HG02970 (cell line): ENCODE measurements around the gene PCSK5.

Source experiments
- ATAC-seq: cut with Tn5 transposase; IDR thresholded peaks from one replicate; pipeline ENCODE4 v1.9.1; 2021; ENCODE audit warnings: mild to moderate bottlenecking, moderate library complexity, moderate number of reproducible peaks; ENCODE audit not compliant: unreplicated experiment, low FRiP score

The PCSK5 gene

DNA sequence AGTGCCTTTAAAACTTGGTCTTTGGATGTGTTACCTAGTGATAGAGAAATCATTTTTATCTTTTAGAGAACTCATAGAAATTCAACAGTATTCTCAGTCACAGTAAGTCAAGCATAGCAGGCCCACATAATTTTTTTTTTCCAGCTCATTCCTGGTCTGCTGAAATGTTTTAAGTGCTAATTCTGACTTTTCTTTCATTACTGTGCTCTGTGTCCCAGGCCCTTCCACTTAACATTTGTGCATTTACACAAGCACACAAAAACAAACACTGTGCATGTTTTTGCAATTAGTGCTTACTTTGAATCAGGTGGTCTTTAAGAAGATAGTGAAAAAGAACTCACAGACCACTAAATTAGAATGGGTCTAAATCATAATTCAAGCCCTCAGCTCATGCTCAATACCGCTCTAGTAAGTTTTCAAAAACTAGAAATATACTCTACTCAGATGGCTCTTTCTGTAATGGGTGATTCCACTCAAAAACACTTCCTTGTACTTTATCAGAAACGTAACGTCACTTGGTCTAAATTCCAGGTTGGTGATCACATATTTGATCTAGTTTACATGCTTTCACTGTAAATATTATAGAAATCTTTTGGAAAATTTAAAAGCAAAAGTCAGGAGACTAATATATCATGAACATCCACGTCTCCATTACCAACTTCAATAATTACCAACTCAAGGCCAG lies 107.8 kb downstream of the PCSK5 start:
- no peak for ATAC-seq

- no peak for ATAC-seq
Measured at GRCh38 chr9:76001459-76001858, 111.0 kb downstream of the PCSK5 start.

GRCh38 chr9:76003041-76003440 lies 112.6 kb downstream of the PCSK5 start:
- ATAC-seq: no peak

- ATAC-seq: no peak
Measured at GRCh38 chr9:76004526-76004925, 114.1 kb downstream of the PCSK5 start.

DNA sequence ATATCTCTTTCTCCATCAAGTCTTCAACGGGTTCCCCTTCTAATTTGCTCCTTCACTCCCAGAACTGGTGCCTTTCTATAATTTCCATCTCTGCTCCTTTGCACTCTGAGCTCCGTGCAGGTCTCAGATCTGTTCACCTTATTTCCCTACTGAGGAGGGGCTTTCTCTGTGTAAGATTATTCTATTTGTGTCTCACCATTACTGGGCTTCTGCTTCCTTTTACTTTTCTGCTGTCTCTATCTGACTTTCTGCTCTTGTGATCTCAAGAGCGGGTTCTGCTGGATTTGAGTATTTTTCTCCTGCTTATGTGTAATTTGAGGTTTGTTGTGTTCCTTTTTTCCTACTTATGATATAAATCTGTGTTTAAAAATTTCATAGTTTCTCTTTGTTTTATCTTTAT lies 117.5 kb downstream of the PCSK5 start:
- no peak for ATAC-seq

- no peak for ATAC-seq
Measured at GRCh38 chr9:76013809-76014208, 123.3 kb downstream of the PCSK5 start.

- ATAC-seq: no peak
Measured at GRCh38 chr9:76018235-76018634, 127.8 kb downstream of the PCSK5 start.

- ATAC-seq: no peak
Measured at GRCh38 chr9:76018761-76019160, 128.3 kb downstream of the PCSK5 start.

DNA sequence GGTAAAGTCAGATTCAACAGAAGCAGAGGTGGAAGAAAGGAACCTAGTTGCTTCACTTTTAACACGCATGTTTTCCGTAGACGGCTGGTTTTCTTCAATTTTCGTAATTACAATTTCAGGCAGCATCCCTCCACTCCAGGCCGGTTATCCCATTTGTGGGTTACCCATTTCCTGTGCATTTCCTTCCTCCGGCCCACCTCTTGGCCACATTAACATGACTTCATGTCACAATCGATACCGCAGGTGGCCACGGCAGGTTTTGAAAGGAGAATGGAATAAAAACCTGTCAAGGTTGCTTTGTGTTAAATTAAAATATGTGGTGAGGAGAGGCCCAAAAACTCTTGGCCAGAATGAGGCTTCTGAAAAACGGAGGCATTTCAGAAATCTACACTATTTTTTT lies 130.2 kb downstream of the PCSK5 start:
- ATAC-seq: no peak

DNA sequence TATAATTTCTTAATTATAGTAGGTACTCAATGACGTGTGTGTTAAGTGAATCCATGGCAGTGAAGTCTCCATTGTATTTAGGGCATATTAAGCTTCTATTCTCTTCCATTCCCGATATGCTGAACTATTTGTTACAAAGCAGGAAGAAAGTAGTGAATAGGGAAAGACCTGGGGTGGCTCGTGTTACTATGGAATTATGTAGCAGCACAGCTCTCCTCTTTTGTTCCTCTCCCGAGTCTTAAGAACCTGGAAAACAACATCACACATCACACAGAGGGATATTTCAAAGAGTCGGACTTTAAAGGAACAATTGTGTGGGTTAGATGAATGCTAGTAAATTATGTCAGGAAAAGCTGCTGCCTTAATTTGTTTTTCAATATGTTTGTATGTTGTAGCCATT lies 131.8 kb downstream of the PCSK5 start:
- ATAC-seq: no peak

- no peak for ATAC-seq
Measured at GRCh38 chr9:76023715-76024195, 133.3 kb downstream of the PCSK5 start.

DNA sequence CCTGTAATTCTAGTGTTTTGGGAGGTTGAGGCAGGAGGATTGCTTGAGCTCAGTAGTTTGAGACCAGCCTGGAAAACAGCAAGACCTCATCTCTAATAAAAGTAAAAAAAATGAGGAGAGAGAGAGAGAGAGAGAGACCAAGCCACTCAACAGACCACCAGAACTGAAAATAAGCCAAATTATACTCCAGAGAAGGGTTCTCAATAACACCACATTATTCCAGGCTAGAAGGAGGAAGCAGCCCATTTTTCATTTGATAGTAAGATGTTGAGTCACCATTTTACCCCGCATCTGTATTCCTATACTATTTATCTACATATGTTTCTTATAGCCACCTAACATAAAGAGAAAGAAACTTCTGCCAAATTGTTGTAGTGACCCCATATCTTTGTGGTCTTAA lies 134.8 kb downstream of the PCSK5 start:
- no peak for ATAC-seq

DNA sequence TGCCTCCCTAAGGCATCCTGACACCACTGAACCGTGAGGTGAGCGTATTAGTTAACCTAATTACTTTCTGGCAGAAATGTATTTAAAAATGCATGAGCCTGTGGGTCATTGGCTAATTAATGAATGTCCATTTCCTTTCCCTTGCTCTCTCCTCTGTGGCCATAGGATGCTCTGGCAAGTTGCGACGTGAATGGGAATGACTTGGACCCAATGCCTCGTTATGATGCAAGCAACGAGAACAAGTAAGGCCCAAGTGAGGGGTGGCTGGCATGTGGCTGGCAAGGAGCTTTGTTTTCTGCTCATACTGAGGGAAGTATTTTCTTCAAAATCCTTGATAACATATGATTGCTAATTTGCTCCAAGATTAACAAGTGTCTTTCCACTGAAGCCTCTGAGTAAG lies 136.3 kb downstream of the PCSK5 start:
- ATAC-seq: no peak

DNA sequence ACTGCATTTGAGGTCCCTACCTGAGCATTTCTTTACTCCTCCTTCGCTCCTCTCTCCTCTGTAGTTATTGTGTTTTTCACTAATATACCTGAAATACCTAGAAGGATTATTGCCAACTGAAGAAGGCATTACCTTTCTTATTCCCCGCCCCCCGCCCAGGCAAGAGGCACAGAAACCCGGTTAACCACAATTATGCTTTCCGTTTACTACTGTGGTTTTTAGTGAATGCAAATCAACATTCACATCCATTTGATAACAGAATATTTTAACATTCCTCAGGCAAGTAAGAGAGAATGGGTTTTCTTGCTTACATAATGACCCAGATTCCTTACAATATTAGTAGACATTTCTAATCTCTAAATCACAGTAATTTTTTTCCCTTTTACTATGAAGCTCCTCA lies 136.9 kb downstream of the PCSK5 start:
- no peak for ATAC-seq

- ATAC-seq: no peak
Measured at GRCh38 chr9:76027861-76028260, 137.4 kb downstream of the PCSK5 start.

DNA sequence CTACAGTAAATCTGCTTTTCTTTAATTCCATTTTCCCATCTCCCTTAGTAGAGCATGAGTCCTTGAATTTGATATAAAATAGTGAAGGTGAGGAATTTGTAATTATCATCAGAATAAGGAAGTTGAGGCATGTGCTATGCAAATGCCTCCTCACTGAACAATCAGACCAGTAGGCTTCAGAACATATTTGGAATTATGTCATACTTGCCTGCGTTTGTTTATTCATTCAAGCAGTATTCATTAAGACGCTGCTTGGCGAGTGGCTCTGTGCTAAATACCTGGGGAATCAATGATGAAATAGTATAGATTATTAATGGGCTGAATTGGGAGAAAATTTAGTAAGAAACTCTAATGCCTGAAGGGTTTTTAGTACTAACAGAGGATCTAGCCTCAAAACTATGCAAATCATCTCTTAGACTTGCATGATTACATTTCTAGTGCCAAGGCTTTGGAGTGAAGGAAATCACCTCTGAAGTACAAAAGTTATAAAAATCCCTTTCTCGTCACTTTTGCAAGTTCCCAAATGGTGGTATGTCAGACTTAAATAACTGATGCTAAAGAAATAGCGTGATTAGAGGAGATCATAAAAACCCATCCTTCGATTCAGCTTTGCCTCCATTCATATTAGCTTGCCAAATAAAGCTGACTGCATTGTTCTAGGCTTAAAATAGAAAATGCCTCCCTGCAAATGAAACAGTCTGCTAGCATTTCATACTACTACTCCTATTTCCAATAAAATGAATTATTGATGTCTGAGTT lies 141.7 kb downstream of the PCSK5 start:
- ATAC-seq: no peak

DNA sequence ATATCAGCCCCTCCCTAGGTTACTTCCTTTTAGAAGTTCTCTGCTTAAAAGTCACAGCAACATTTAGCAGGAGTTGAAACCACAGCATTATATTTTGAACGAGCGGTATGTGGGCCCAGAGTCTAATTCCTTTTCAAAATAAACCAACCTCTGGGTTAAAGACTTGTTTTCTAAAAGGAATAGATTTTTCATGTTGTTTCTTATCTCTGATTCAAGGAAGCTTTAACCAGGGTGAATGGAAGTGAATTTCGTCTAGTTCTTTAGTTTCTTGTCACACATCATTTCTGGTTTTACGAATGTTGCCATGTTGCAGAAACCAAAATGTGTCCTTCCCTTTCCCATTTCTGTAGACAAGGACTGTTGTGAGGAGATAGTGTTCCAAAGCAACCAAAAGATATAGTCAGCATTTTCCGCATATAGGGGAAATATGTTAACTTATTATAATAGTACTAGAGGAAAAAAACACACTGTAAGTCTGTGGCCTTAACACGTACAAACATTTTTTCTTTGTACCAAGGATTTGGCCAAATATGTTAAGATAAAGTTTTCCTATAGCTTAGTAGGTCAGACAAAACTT lies 142.4 kb downstream of the PCSK5 start:
- no peak for ATAC-seq

DNA sequence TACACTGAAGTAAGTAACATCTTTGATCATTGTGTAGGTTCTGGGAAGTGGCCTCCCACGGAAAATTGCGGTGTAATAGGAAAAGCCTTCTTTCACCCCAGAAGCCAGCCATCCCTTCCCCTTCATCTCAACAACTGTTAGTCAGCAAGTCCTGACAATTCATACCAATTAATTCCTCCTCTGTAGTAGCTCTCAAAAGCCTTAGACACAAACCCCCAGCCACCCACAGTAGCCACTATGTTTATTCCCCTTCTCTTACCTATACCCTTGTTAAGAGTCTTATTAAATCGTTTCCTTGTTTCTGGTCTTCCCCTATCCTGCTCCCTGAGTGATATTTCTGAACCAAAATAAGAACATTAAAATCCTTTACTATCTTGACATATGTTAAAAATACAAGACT lies 143.6 kb downstream of the PCSK5 start:
- ATAC-seq: no peak

GRCh38 chr9:76036762-76037161 lies 146.3 kb downstream of the PCSK5 start:
- ATAC-seq: no peak

- ATAC-seq: no peak
Measured at GRCh38 chr9:76037587-76038225, 147.2 kb downstream of the PCSK5 start.

GRCh38 chr9:76038431-76038830 lies 148.0 kb downstream of the PCSK5 start:
- no peak for ATAC-seq
